Right ventricle myocardium inferior (tissue), 1 donor: ENCODE results near the gene CAMSAP2. TPM values are rescaled to one million over a fixed set of nuclear protein-coding genes. Genes with fewer than 3 reads are reported as not detected.

ENCODE experiments used
- ATAC-seq: fragments of 200-7000 bp; cut with Tn5 transposase; one replicate; pipeline ENCODE4 v1.9.1; 2020; ENCODE audit warnings: mild to moderate bottlenecking, moderate library complexity
- DNase-seq: peaks from one replicate; pipeline ENCODE4 v3.0.0; 2021; ENCODE audit errors: missing footprints
- intact Hi-C: fragments of 100-400 bp; cut with DNase I; formaldehyde crosslinking; loops from one replicate; pipeline ENCODE4 v1.11.0; 2022
- total RNA-seq: library from RNA; stranded (reverse); fragmentation: NEBNext Ultra II Directional; extraction: Animal tissue kit (Norgen Biotek cat#: 25700); gene quantifications from one replicate; pipeline ENCODE4 v1.2.1, GENCODE V29; 2021
- donor health status: DM: no; HTN: yes; CAD: no; lungs with severe emphysema.

Gene CAMSAP2
- total RNA-seq, 1 donor from 2014 or later, result 37.4 TPM

- DNase-seq (no peak), ATAC-seq (no peak)
- intact Hi-C loops, result no loop called here
Measured at GRCh38 chr1:200869376-200869752, 130.7 kb downstream of the CAMSAP2 start.

DNA sequence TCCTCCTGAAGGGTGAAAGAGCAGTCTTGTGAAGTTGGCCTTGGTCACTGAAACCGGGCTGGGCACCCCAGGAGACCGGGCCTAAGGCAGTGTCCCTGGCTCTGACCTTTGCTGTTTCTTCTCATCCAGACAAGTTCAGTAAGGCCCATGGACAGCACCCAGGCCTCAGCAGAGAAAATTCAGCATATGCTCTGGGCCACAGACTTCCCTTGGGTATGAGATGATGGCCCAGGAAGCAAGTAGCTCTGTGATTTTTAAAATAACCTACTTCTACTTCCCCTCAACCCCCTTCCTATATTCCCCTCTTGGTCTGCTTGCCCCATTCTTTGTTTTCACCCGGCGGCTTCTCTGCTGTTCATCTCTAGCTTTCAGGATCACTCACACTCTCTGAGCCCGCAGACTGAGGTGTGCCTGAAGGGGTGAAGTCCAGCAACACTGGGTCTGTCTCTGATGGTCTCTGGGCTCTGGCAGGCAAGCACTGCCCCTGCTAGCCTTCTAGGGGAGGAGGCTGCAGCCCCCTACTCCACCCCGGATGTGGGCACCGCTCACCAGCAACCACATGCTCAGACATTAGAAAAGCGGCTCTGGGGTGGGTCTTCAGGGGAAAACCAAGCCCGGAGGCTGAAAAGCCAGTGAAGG, 131.2 kb downstream of the CAMSAP2 start:
- intact Hi-C loops, result no loop called here

GRCh38 chr1:200872446-200873115, 133.9 kb downstream of the CAMSAP2 start, which contains the start of gene GPR25:
TSS of gene GPR25 (plus strand) at chr1:200872981. CDS start at chr1:200873038, 57 bp downstream.
- ATAC-seq (no peak), DNase-seq (no peak)
- intact Hi-C loops, result no loop called here

More for the DNA sequence above, 131.2 kb downstream of the CAMSAP2 start:
- DNase-seq, result no peak
- no peak for ATAC-seq

DNA sequence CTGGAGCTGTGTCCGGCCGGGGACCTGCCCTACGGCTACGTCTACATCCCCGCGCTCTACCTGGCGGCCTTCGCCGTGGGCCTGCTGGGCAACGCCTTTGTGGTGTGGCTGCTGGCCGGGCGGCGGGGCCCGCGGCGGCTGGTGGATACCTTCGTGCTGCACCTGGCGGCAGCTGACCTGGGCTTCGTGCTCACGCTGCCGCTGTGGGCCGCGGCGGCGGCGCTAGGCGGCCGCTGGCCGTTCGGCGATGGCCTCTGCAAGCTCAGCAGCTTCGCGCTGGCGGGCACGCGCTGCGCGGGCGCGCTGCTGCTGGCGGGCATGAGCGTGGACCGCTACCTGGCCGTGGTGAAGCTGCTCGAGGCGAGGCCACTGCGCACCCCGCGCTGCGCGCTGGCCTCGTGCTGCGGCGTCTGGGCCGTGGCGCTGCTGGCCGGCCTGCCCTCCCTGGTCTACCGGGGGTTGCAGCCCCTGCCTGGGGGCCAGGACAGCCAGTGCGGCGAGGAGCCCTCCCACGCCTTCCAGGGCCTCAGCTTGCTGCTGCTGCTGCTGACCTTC, 134.5 kb downstream of the CAMSAP2 start:
- DNase-seq (no peak), ATAC-seq (no peak)
- intact Hi-C loops, result no loop called here

GRCh38 chr1:200873671-200874397, 135.1 kb downstream of the CAMSAP2 start:
- no peak for ATAC-seq
- intact Hi-C loops, result no loop called here
- no peak for DNase-seq

GRCh38 chr1:200874694-200875093, 136.0 kb downstream of the CAMSAP2 start:
- intact Hi-C loops, result no loop called here

GRCh38 chr1:200875416-200875815, 136.7 kb downstream of the CAMSAP2 start:
- intact Hi-C loops, result no loop called here
- ATAC-seq (no peak), DNase-seq (no peak)

More at GRCh38 chr1:200874694-200875093, 136.0 kb downstream of the CAMSAP2 start:
- ATAC-seq, result no peak
- no peak for DNase-seq

DNA sequence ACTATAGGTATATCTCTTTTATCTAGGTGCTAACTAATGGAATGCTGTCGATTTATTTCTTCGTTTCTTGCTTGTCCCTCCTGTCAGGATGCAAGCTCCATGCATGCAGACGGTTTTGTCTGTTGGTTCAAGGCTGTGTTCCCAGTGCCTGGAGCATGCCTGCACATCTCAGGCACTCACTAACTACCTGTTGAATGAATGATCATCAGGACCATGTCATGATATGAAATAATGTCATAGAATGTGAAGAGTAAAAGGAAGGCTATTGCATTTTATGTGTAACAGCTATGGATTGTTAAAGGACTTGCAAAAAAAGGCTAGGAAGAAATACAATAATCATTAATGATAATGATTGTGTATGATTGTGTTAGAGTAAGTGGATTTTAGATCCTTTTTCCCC, 138.3 kb downstream of the CAMSAP2 start:
- no peak for ATAC-seq
- DNase-seq, result no peak
- intact Hi-C loops, result no loop called here

DNA sequence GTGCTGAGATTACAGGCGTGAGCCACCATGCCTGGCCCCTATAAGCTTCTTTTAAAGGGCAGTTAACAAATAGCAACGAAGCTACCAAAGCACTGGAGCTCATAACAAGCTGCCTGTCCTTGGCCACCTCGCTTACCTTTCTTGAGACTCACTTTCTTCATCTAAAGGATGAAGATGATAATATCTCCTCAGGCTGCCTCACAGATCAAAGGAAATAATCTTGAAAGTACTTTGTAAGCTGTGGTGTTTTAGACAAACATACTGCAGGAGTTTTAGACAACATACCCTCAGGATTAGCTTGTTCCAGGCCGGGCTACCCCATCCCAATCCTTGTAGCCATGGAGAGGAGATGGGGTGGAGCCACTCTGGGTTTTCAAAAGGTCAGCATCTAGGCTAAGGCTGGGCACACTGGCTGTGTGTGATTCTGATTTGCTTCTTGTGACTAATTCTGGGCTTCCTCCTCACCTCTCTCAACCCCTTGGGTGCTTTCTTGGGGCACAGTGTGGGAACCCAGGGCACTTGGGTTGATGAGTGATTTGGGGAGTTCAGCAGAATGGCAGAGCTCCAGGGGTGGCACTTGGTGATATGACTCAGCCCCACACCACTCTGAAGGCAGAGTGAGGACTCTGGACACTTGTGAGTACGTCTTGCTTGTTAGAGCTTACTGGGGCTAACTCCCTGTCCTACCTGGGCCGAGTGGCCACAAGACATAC, 139.3 kb downstream of the CAMSAP2 start:
- DNase-seq (no peak), ATAC-seq (no peak)
- intact Hi-C loops, result no loop called here

DNA sequence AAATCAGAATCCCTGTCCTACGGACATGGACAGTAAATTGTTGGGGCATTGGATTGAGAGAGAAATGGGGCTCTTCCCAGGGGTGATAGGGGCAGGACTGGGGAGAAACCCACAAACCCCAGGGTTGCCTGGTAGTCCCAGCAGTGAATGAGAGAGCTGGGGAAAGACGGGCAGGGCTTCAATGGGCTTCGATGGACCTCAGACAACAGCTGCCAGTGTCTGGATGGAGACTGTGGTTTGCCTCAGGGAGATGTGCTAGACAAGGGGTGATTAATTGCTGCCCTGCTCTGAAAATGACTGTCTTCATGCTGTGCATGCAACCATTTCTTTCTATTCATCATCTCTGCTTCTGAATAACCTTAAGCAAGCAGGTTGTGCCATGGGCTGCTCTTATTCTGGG, 141.5 kb downstream of the CAMSAP2 start:
- intact Hi-C loops, result no loop called here
- ATAC-seq, result no peak
- no peak for DNase-seq

GRCh38 chr1:200883118-200883517, 144.4 kb downstream of the CAMSAP2 start:
- ATAC-seq (no peak), DNase-seq (no peak)
- intact Hi-C loops, result no loop called here

GRCh38 chr1:200885623-200886402, 147.1 kb downstream of the CAMSAP2 start:
- ATAC-seq (no peak), DNase-seq (no peak)
- intact Hi-C loops, result no loop called here

DNA sequence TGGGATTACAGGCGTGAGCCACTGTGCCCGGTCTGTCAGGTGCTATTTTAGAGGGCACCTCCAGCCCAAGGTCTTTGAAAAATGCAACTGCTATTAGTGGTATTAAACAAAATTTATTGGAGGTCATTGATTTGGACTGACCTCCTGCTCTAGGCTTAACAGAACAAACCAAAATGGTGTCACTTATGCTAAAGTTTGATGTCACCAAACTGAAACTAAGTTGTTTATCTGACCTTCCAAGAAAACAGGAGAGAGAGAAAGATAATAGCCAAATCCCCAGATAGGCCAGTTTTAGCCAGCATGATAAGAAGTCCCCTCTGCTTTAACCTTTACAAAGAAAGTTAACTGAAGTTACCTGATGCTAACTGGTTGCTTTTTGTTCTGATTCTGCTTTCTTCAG, 147.9 kb downstream of the CAMSAP2 start:
- intact Hi-C loops, result no loop called here
- DNase-seq, result no peak
- ATAC-seq, result no peak

- intact Hi-C loops, result no loop called here
- no peak for ATAC-seq
Measured at GRCh38 chr1:200887036-200887435, 148.3 kb downstream of the CAMSAP2 start.

DNA sequence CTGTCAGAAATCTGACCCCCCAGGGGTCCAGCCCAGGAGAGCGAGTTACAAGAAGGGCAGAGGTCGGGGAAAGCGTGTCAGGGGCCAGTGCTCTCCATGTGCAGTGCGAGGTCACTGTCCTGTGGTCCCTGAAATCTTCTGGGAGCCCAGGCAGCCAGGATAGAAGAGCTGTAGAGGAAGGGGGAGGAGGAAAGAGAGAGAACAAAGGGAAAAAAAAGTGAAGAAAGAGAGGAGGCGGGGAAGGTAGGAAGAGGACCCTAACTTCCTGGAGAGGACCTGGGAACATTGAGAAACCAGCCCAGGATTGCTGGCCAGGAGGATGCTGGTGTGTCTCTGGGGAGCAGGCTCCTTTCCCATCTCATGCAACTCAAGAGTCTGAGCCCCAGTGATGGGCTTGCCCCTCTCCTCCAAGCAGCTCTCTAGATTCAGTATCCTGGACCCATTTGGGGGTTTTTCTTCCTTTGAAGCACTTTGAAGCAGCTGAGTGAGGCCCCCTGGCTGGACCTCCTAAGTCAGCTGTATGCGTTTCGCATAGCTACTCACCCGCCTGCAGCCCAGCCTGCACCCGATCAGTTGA, 149.2 kb downstream of the CAMSAP2 start:
- no peak for DNase-seq
- intact Hi-C loops, result no loop called here
- ATAC-seq, result no peak

More at GRCh38 chr1:200887036-200887435, 148.3 kb downstream of the CAMSAP2 start:
- DNase-seq, result no peak

GRCh38 chr1:200888349-200888838, 149.7 kb downstream of the CAMSAP2 start:
- intact Hi-C loops, result no loop called here
- no peak for DNase-seq
- ATAC-seq, result no peak

GRCh38 chr1:200889571-200889970, 150.9 kb downstream of the CAMSAP2 start:
- intact Hi-C loops, result no loop called here
- DNase-seq (no peak), ATAC-seq (no peak)

- no peak for ATAC-seq
- intact Hi-C loops, result no loop called here
- DNase-seq, result no peak
Measured at GRCh38 chr1:200890027-200890426, 151.3 kb downstream of the CAMSAP2 start.
